GM12878 (cell line): ENCODE data around the gene ZBTB16. TPM values are rescaled to one million over a fixed set of nuclear protein-coding genes. Genes with fewer than 3 reads are reported as not detected.

Experiments used
- ATAC-seq: fragments of 200-7000 bp; cut with Tn5 transposase; 3 replicates; pipeline ENCODE4 v1.9.1; 2020; ENCODE audit warnings: mild to moderate bottlenecking, moderate library complexity
- BruUV-seq: library from RNA; stranded (reverse); fragments of 400-500 nt; replicated peaks from 2 replicates; lab custom pipeline; 2021; lab: Mats Ljungman, UMichigan
- CTCF ChIA-PET: fragments of 300-600 bp; sonication (Branson Sonifier 250); formaldehyde crosslinking; extraction: SDS; loops from one replicate; lab custom pipeline; 2021; ENCODE audit warnings: inconsistent platforms; lab: Yijun Ruan, JAX
- POLR2A ChIA-PET: fragments of 350-600 bp; formaldehyde crosslinking; extraction: SDS; loops from one replicate; lab custom pipeline; 2021; ENCODE audit warnings: inconsistent platforms; lab: Charles Lee
- RAD21 ChIA-PET: fragments of 300-600 bp; sonication (Branson Sonifier 250); formaldehyde crosslinking; loops from one replicate; lab custom pipeline; 2023; ENCODE audit warnings: antibody characterized with exemption; ENCODE audit not compliant: unreplicated experiment; lab: Charles Lee
- SMC1A ChIA-PET: fragments of 300-600 bp; sonication (Branson Sonifier 250); formaldehyde crosslinking; loops from one replicate; lab custom pipeline; 2023; ENCODE audit not compliant: unreplicated experiment, uncharacterized antibody; lab: Charles Lee
- DNase-seq: peaks from one replicate; pipeline ENCODE4 v3.0.0-alpha.2; 2011; ENCODE audit warnings: low read depth, low spot score
- FAIRE-seq: peaks from 3 replicates; lab custom pipeline; 2011; peaks lifted over from hg19 to GRCh38; lab: Jason Lieb, UNC
- H2AFZ ChIP-seq: 2 replicates; pipeline ENCODE4 v1.6.0; 2011; ENCODE audit warnings: low read depth, low read length, control low read depth; ENCODE audit not compliant: control insufficient read depth
- H3K27ac ChIP-seq: 2 replicates; pipeline ENCODE4 v1.5.1; 2011; ENCODE audit warnings: control low read depth; ENCODE audit not compliant: control insufficient read depth, insufficient read depth
- H3K27me3 ChIP-seq, 2 experiments: replicated peaks in 1 of 2; 2 replicates each; pipeline versions ENCODE4 v1.6.0 to v1.6.1; 2011; ENCODE audit warnings: low read length in 1 of 2; ENCODE audit not compliant: control insufficient read depth in 2 of 2, insufficient read depth in 2 of 2
- H3K36me3 ChIP-seq, 2 experiments: 2 replicates each; pipeline ENCODE4 v1.5.1; 2011; ENCODE audit warnings: low read length in 1 of 2; ENCODE audit not compliant: control insufficient read depth in 2 of 2, insufficient read depth in 2 of 2
- H3K4me1 ChIP-seq: 2 replicates; pipeline ENCODE4 v1.6.1; 2011; ENCODE audit warnings: mild to moderate bottlenecking, low read length, moderate library complexity, mixed read lengths; ENCODE audit not compliant: control insufficient read depth, insufficient read depth
- H3K4me2 ChIP-seq: 2 replicates; pipeline ENCODE4 v1.6.0; 2011; ENCODE audit warnings: control low read depth; ENCODE audit not compliant: control insufficient read depth, insufficient read depth
- H3K4me3 ChIP-seq: fragments of 200-600 bp; sonication (generic); 2 replicates; pipeline ENCODE4 v1.5.1; 2016
- H3K79me2 ChIP-seq: 2 replicates; pipeline ENCODE4 v1.6.0; 2011; ENCODE audit warnings: low read length; ENCODE audit not compliant: control insufficient read depth, insufficient read depth
- H3K9ac ChIP-seq: 2 replicates; pipeline ENCODE4 v1.8.0; 2011; ENCODE audit warnings: low read length, control low read depth, mixed read lengths; ENCODE audit not compliant: control insufficient read depth, insufficient read depth
- H3K9me3 ChIP-seq: replicated peaks from 3 replicates; pipeline ENCODE4 v1.5.1; 2011; ENCODE audit warnings: mild to moderate bottlenecking, low read length; ENCODE audit not compliant: control insufficient read depth, insufficient read depth
- H4K20me1 ChIP-seq: 2 replicates; pipeline ENCODE4 v1.6.0; 2011; ENCODE audit not compliant: control insufficient read depth, insufficient read depth
- CUX1 ChIP-seq: IDR thresholded peaks from 2 replicates; pipeline ENCODE4 v1.6.1; 2012; ENCODE audit warnings: improper control_type of control experiment, low read depth, low read length; ENCODE audit not compliant: insufficient replicate concordance
- KLF5 ChIP-seq: fragments of 450-650 bp; IDR thresholded peaks from 2 replicates; pipeline ENCODE4 v1.6.1; 2014; ENCODE audit warnings: mild to moderate bottlenecking; ENCODE audit not compliant: partially characterized antibody
- PKNOX1 ChIP-seq: fragments of 450-650 bp; IDR thresholded peaks from 2 replicates; pipeline ENCODE4 v1.6.1; 2016; ENCODE audit warnings: mild to moderate bottlenecking
- WGBS: methylation state at CpG from one replicate; pipeline ENCODE4 v1.1.6; 2016; ENCODE audit warnings: low lambda C conversion rate; ENCODE audit not compliant: insufficient replicate concordance, insufficient coverage; ENCODE audit errors: missing lambda C conversion rate; 5-methylcytosine and 5-hydroxymethylcytosine counted together
- in situ Hi-C: fragments of 300-500 bp; cut with MboI; formaldehyde crosslinking; loops from 9 replicates; pipeline ENCODE4 v1.14.3; 2018; ENCODE audit warnings: mixed read lengths
- intact Hi-C: fragments of 100-400 bp; cut with micrococcal nuclease; formaldehyde crosslinking; loops from one replicate; pipeline ENCODE4 v1.14.2; 2022; ENCODE audit not compliant: unreplicated experiment
- polyA plus RNA-seq, 11 experiments: library from polyadenylated mRNA; depleted of rRNA in 4 of 11; unstranded in 6 of 11; stranded (reverse) in 5 of 11; fragments of >200 nt; fragmentation: Nextera tagmentation in 4 of 11; fragmentation: Illumina TruSeq in 1 of 11; extraction: Ambion mirVana in 4 of 11; extraction: Trizol in 1 of 11; gene quantifications; 1 replicate in 1 of 11; 2 replicates in 10 of 11; pipeline versions ENCODE4 v1.2.1 to v1.2.3, GENCODE V29; 2011 to 2016; ENCODE audit warnings: inconsistent platforms in 2 of 11, missing spikeins in 2 of 11, low read depth in 1 of 11
- total RNA-seq, 4 experiments: library from RNA; depleted of rRNA in 3 of 4; stranded (reverse); fragments of >200 nt in 3 of 4; fragmentation: Illumina TruSeq in 1 of 4; extraction: Trizol in 1 of 4; gene quantifications; 2 replicates each; pipeline versions ENCODE4 v1.2.1 to v1.2.3, GENCODE V29; 2013 to 2021

The ZBTB16 gene
- total and polyA plus RNA-seq, 10 of the 15 experiments (the other 5 are each of a cell fraction or from before 2014, with no cell fraction given) = 0.38 TPM; not detected in 9

GRCh38 chr11:114226356-114226755 is 166.8 kb downstream of the ZBTB16 start:
- no peak overlapping the region for H3K4me3 ChIP-seq
- no peak overlapping the region for H3K4me2 ChIP-seq
- DNase-seq (no peak), FAIRE-seq (no peak), ATAC-seq (no peak)
- H3K36me3 ChIP-seq = no peaks in the 10 kb centered on the region
- intact Hi-C loops = no loop called here
- BruUV-seq = no TSS peak
- no peak overlapping the region for H3K27ac ChIP-seq
- H3K4me1 ChIP-seq = no peaks in the 10 kb centered on the region
- H2AFZ ChIP-seq = no peak overlapping the region
- 0% methylated on average over 5 of the region's 5 CpGs for WGBS
- H3K9ac ChIP-seq = no peak overlapping the region
- in situ Hi-C loops = no loop called here
- no peaks in the 10 kb centered on the region for H3K79me2 ChIP-seq
- no peaks in the 10 kb centered on the region for H4K20me1 ChIP-seq
- ChIA-PET CTCF (no interaction called here), POLR2A (no interaction called here), RAD21 (no interaction called here), SMC1A (no interaction called here)
- H3K27me3 ChIP-seq = peaks cover 0 to 4% of the 10 kb centered on the region in 2 experiments
- H3K9me3 ChIP-seq = no peaks in the 10 kb centered on the region
- TF ChIP-seq CUX1 = no peak
- no peak for TF ChIP-seq KLF5
- TF ChIP-seq PKNOX1 = no peak
